HCT116 (cell line): ENCODE data around the gene ATP8A1.

Experiments used
- CTCF ChIP-seq, 3 experiments: fragments of 200-600 bp in 1 of 3; sonication (generic) in 1 of 3; IDR thresholded peaks in 2 of 3; conservative IDR thresholded peaks in 1 of 3; 2 replicates each; pipeline ENCODE4 v1.5.1; 2012 to 2017; ENCODE audit warnings: low read depth in 2 of 3, low read length in 2 of 3, antibody characterized with exemption in 1 of 3, borderline replicate concordance in 1 of 3, control low read depth in 1 of 3, mild to moderate bottlenecking in 1 of 3, mixed read lengths in 1 of 3, mixed run types in 1 of 3, moderate library complexity in 1 of 3; ENCODE audit not compliant: insufficient read depth in 1 of 3
- POLR2A ChIP-seq: IDR thresholded peaks from 2 replicates; pipeline ENCODE4 v1.7.0; 2011; ENCODE audit warnings: borderline replicate concordance; ENCODE audit not compliant: insufficient read depth, insufficient read length; ENCODE audit errors: extremely low read depth
- RAD21 ChIP-seq: IDR thresholded peaks from 2 replicates; pipeline ENCODE4 v1.6.1; 2012; ENCODE audit warnings: low read depth, mild to moderate bottlenecking
- SP1 ChIP-seq: IDR thresholded peaks from 2 replicates; pipeline ENCODE4 v1.6.1; 2012; ENCODE audit warnings: low read depth

- TF ChIP-seq CTCF (IDR thresholded peaks at IDR 0.05 in 2 of 3, conservative IDR thresholded peaks at IDR 0.05 in 1 of 3; ENCODE audit: borderline replicate concordance in 1 of 3, insufficient read depth in 1 of 3, low read depth in 2 of 3, low read length in 2 of 3) (no peak), SP1 (no peak), POLR2A (no peak), RAD21 (no peak)
Observed at GRCh38 chr4:42641656-42642055, 15.2 kb downstream of the ATP8A1 start.
